A549 (cell line): ENCODE measurements around the gene CFAP43. TPM values are rescaled to one million over a fixed set of nuclear protein-coding genes. Genes with fewer than 3 reads are reported as not detected.

Source experiments
- ATAC-seq, 2 experiments: fragments of 200-7000 bp in 1 of 2; fragments of >200 bp in 1 of 2; cut with Nextera tagmentation in 1 of 2; cut with Tn5 transposase in 1 of 2; 3 replicates each; pipeline versions ENCODE4 v1.8.0 to v1.9.1; 2018 to 2020; ENCODE audit warnings: mild to moderate bottlenecking in 1 of 2, moderate library complexity in 1 of 2
- CTCF ChIA-PET: fragments of 300-600 bp; sonication (Branson Sonifier 250); formaldehyde crosslinking; extraction: SDS; loops from one replicate; lab custom pipeline; 2021; ENCODE audit warnings: antibody characterized with exemption, inconsistent platforms; lab: Yijun Ruan, JAX
- POLR2A ChIA-PET: fragments of 350-600 bp; formaldehyde crosslinking; extraction: SDS; loops from one replicate; lab custom pipeline; 2021; ENCODE audit warnings: antibody characterized with exemption, inconsistent platforms; lab: Yijun Ruan, JAX
- DNase-seq, 2 experiments: peaks; one replicate each; pipeline versions ENCODE4 v3.0.0 to v3.0.0-alpha.2; 2011 to 2016; ENCODE audit warnings: low read depth in 1 of 2, low spot score in 1 of 2
- FAIRE-seq: peaks from 2 replicates; lab custom pipeline; 2011; peaks lifted over from hg19 to GRCh38; lab: Jason Lieb, UNC
- H3K27ac ChIP-seq, 2 experiments: fragments of >200 bp; sonication (Bioruptor Twin); formaldehyde crosslinking; 3 replicates each; pipeline ENCODE4 v1.5.1; 2016 to 2017
- H3K4me1 ChIP-seq: fragments of >200 bp; sonication (Bioruptor Twin); formaldehyde crosslinking; 3 replicates; pipeline ENCODE4 v1.6.1; 2016
- H3K4me2 ChIP-seq: fragments of >200 bp; sonication (Bioruptor Twin); formaldehyde crosslinking; 3 replicates; pipeline ENCODE4 v1.6.1; 2016
- H3K4me3 ChIP-seq: fragments of >200 bp; sonication (Bioruptor Twin); formaldehyde crosslinking; 3 replicates; pipeline ENCODE4 v1.5.1; 2016
- H3K9me3 ChIP-seq: fragments of >200 bp; sonication (Bioruptor Twin); formaldehyde crosslinking; 3 replicates; pipeline ENCODE4 v1.6.1; 2016
- CBX8 ChIP-seq: fragments of 200-600 bp; sonication (generic); IDR thresholded peaks from 2 replicates; pipeline ENCODE4 v1.6.1; 2016
- CEBPB ChIP-seq, 2 experiments: fragments of >200 bp in 1 of 2; sonication (Bioruptor Twin) in 1 of 2; formaldehyde crosslinking in 1 of 2; IDR thresholded peaks; 2 replicates each; pipeline ENCODE4 v1.6.1; 2012 to 2016
- CHD4 ChIP-seq: fragments of 200-600 bp; sonication (generic); IDR thresholded peaks from 2 replicates; pipeline ENCODE4 v1.6.1; 2016; ENCODE audit warnings: antibody characterized with exemption, mild to moderate bottlenecking, borderline replicate concordance
- EHMT2 ChIP-seq: fragments of 200-600 bp; sonication (generic); IDR thresholded peaks from 2 replicates; pipeline ENCODE4 v1.6.1; 2016; ENCODE audit warnings: antibody characterized with exemption, low read depth, mild to moderate bottlenecking, moderate library complexity
- ESRRA ChIP-seq: fragments of 150-350 bp; IDR thresholded peaks from 2 replicates; pipeline ENCODE4 v1.6.1; 2014; ENCODE audit warnings: mild to moderate bottlenecking, low read length, borderline replicate concordance
- FOSB ChIP-seq: fragments of 250-450 bp; sonication (Bioruptor Pico); IDR thresholded peaks from 2 replicates; pipeline ENCODE4 v1.5.0; 2020; ENCODE audit warnings: mild to moderate bottlenecking, moderate library complexity
- GATA3 ChIP-seq: IDR thresholded peaks from 2 replicates; pipeline ENCODE4 v1.6.1; 2012; ENCODE audit warnings: borderline replicate concordance
- HEYL ChIP-seq: fragments of 250-450 bp; sonication (Bioruptor Pico); IDR thresholded peaks from 2 replicates; pipeline ENCODE4 v1.8.0; 2021; ENCODE audit warnings: mild to moderate bottlenecking, moderate library complexity
- HOXB13 ChIP-seq: fragments of 250-450 bp; sonication (Bioruptor Pico); IDR thresholded peaks from 2 replicates; pipeline ENCODE4 v1.5.0; 2020; ENCODE audit warnings: low read depth, mild to moderate bottlenecking, moderate library complexity
- HOXB5 ChIP-seq: fragments of 250-450 bp; sonication (Bioruptor Pico); IDR thresholded peaks from 2 replicates; pipeline ENCODE4 v1.5.0; 2020; ENCODE audit warnings: mild to moderate bottlenecking, moderate library complexity
- JUN ChIP-seq, 2 experiments: fragments of >200 bp; sonication (Bioruptor Twin); formaldehyde crosslinking; IDR thresholded peaks; 2 replicates in 1 of 2; 3 replicates in 1 of 2; pipeline ENCODE4 v1.6.1; 2016 to 2017
- JUNB ChIP-seq: fragments of >200 bp; sonication (Bioruptor Twin); formaldehyde crosslinking; IDR thresholded peaks from 2 replicates; pipeline ENCODE4 v1.6.1; 2016
- KDM5A ChIP-seq: fragments of 200-600 bp; sonication (generic); IDR thresholded peaks from 2 replicates; pipeline ENCODE4 v1.6.1; 2016; ENCODE audit warnings: antibody characterized with exemption, mild to moderate bottlenecking
- NFE2L2 ChIP-seq: fragments of 150-350 bp; conservative IDR thresholded peaks from 2 replicates; pipeline ENCODE4 v1.6.1; 2014; ENCODE audit warnings: low read length
- NPAS2 ChIP-seq: fragments of 250-450 bp; sonication (Bioruptor Pico); IDR thresholded peaks from 2 replicates; pipeline ENCODE4 v1.8.0; 2022; ENCODE audit warnings: mild to moderate bottlenecking, moderate library complexity, borderline replicate concordance
- POLR2A ChIP-seq: IDR thresholded peaks from 2 replicates; pipeline ENCODE4 v1.6.1; 2012; ENCODE audit warnings: mild to moderate bottlenecking, low read length
- POLR2AphosphoS2 ChIP-seq: conservative IDR thresholded peaks from 2 replicates; pipeline ENCODE4 v1.6.1; 2012; ENCODE audit warnings: low read length, improper control_type of control experiment, inconsistent platforms
- RNF2 ChIP-seq: fragments of 200-600 bp; sonication (generic); IDR thresholded peaks from 2 replicates; pipeline ENCODE4 v1.6.1; 2016; ENCODE audit warnings: low read depth, mild to moderate bottlenecking, antibody characterized with exemption, moderate library complexity, borderline replicate concordance
- TFCP2L1 ChIP-seq: fragments of 250-450 bp; sonication (Bioruptor Pico); IDR thresholded peaks from 2 replicates; pipeline ENCODE4 v1.5.0; 2021; ENCODE audit warnings: mild to moderate bottlenecking
- ZNF302 ChIP-seq: fragments of 250-450 bp; sonication (Bioruptor Pico); IDR thresholded peaks from 2 replicates; pipeline ENCODE4 v1.9.0; 2021; ENCODE audit warnings: inconsistent platforms, mild to moderate bottlenecking, moderate library complexity
- ZSCAN20 ChIP-seq: fragments of 250-450 bp; sonication (Bioruptor Pico); IDR thresholded peaks from 2 replicates; pipeline ENCODE4 v1.8.0; 2022; ENCODE audit warnings: mild to moderate bottlenecking, moderate library complexity
- WGBS: methylation state at CpG from one replicate; pipeline ENCODE4 v1.1.6; 2017; ENCODE audit errors: missing lambda C conversion rate; 5-methylcytosine and 5-hydroxymethylcytosine counted together
- polyA plus RNA-seq, 4 experiments: library from polyadenylated mRNA; depleted of rRNA in 3 of 4; stranded (reverse); fragments of >200 nt; fragmentation: RNase III in 1 of 4; extraction: RNeasy Plus Mini Kit Qiagen cat#74134 plus additional on column Dnase treatment in 1 of 4; gene quantifications; 2 replicates in 3 of 4; 3 replicates in 1 of 4; pipeline ENCODE4 v1.2.3, GENCODE V29; 2011 to 2017
- TF ChIP-seq, protein P1 (sequence below): IDR thresholded peaks from 2 replicates; pipeline ENCODE4 v1.6.1; 2012
- TF ChIP-seq, protein P2 (sequence below): IDR thresholded peaks from 2 replicates; pipeline ENCODE4 v1.6.1; 2012; ENCODE audit warnings: low read depth, borderline replicate concordance
- TF ChIP-seq, protein P3 (sequence below): fragments of 200-600 bp; sonication (generic); IDR thresholded peaks from 2 replicates; pipeline ENCODE4 v1.6.1; 2016; ENCODE audit warnings: antibody characterized with exemption, mild to moderate bottlenecking, moderate library complexity

Gene CFAP43
- polyA plus RNA-seq, 2 of the 4 experiments (the other 2 are of a cell fraction) = 0.31 to 0.75 TPM

DNA sequence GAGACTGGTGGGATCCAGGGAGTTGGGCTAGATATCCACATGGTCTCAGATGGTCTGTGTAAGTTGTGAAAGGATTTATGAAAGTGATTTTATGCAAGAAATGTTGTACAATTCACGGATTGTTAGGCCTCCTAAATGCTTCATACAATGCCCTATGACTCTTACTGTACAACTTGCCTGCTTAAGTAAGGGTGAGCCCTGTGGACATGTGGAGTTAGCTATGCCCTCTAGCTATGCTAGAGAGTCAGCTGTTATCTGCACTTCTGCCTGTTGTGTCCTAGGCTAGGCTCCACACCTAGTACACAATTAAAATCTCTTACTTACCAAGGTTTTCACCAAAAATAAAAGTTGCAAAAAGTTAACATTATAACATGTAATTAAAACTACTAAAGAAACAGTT is 1.7 kb upstream of the CFAP43 start:
- ATAC-seq = no peak
- H3K9me3 ChIP-seq = no peaks in the 10 kb centered on the region
- DNase-seq = peak in 1 of 2 experiments; percentile 23
- H3K4me2 ChIP-seq = peak overlapping the region; percentile 69
- no peak overlapping the region for H3K27ac ChIP-seq
- POLR2A ChIA-PET = no interaction called here
- 20% methylated on average over 1 of the region's 1 CpG for WGBS
- H3K4me3 ChIP-seq = no peak overlapping the region
- FAIRE-seq = peak; percentile 74
- no peak for TF ChIP-seq CHD4
- TF ChIP-seq, protein P1, sequence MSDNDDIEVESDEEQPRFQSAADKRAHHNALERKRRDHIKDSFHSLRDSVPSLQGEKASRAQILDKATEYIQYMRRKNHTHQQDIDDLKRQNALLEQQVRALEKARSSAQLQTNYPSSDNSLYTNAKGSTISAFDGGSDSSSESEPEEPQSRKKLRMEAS = no peak
- no peak for TF ChIP-seq TFCP2L1
- TF ChIP-seq POLR2AphosphoS2 = no peak
- no peak for TF ChIP-seq ESRRA
- TF ChIP-seq KDM5A = no peak
- no peak for TF ChIP-seq JUNB
- no peak for TF ChIP-seq GATA3
- CTCF ChIA-PET = no interaction called here
- peaks cover 15% of the 10 kb centered on the region for H3K4me1 ChIP-seq

DNA sequence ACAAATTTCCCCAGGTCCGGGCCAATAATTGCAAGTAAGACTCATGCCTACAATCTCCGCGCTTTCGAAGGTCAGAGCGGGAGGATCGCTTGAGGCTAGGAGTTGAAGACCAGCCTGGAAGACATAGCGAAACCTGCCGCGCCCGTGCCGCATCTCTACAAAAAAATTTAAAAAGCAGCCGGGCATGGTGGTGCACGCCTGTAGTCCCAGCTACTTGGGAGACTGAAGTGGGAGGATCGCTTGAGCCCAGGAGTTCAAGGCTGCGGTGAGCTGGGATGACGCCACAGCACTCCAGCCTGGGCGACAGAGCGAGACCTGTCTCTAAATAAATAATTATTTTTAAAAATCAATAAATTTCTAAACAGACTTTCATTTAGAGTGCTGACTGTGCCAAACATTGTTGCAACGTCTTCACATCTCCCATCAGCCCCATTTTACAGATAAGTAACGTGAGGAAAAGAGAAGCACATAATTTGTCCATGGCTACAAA is 494 bp upstream of the CFAP43 start:
- POLR2A ChIA-PET = interaction anchor here (1.4 kb wide), 1 partner anchor 22 kb away, joined by 6 read pairs; the partner anchor contains the start of gene GSTO1

DNA sequence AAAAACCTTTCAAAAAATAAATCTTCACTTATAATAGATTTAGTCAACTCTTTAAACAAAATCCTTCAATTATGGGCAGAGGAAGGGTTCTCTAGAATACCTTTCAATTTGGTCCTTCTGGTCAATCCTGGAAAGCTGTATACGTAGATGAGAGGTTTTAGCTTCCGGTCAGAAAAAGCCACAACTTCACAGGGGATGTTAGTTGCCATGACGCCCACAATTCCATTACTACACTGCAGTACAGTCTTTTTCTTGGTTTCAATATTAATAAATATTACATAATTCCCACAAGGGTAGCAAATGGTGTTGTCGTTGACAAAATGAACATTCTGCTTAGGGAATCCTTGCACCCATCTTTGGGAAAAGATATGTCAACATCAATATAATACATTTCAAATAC is 1.7 kb downstream of the CFAP43 start:
- no peak for TF ChIP-seq CEBPB (IDR thresholded peaks at IDR 0.05)
- TF ChIP-seq, protein P2, sequence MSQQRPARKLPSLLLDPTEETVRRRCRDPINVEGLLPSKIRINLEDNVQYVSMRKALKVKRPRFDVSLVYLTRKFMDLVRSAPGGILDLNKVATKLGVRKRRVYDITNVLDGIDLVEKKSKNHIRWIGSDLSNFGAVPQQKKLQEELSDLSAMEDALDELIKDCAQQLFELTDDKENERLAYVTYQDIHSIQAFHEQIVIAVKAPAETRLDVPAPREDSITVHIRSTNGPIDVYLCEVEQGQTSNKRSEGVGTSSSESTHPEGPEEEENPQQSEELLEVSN = no peak
- TF ChIP-seq JUN (IDR thresholded peaks at IDR 0.05) = no peak
- TF ChIP-seq HOXB13 = no peak
- TF ChIP-seq POLR2A = no peak
- TF ChIP-seq JUNB = no peak
- TF ChIP-seq HOXB5 (CRISPR knock-in tag) = no peak
- TF ChIP-seq NFE2L2 = no peak
- TF ChIP-seq NPAS2 (CRISPR knock-in tag) = no peak
- TF ChIP-seq HEYL (CRISPR knock-in tag) = no peak
- no peak for TF ChIP-seq ZSCAN20
- TF ChIP-seq, protein P3, sequence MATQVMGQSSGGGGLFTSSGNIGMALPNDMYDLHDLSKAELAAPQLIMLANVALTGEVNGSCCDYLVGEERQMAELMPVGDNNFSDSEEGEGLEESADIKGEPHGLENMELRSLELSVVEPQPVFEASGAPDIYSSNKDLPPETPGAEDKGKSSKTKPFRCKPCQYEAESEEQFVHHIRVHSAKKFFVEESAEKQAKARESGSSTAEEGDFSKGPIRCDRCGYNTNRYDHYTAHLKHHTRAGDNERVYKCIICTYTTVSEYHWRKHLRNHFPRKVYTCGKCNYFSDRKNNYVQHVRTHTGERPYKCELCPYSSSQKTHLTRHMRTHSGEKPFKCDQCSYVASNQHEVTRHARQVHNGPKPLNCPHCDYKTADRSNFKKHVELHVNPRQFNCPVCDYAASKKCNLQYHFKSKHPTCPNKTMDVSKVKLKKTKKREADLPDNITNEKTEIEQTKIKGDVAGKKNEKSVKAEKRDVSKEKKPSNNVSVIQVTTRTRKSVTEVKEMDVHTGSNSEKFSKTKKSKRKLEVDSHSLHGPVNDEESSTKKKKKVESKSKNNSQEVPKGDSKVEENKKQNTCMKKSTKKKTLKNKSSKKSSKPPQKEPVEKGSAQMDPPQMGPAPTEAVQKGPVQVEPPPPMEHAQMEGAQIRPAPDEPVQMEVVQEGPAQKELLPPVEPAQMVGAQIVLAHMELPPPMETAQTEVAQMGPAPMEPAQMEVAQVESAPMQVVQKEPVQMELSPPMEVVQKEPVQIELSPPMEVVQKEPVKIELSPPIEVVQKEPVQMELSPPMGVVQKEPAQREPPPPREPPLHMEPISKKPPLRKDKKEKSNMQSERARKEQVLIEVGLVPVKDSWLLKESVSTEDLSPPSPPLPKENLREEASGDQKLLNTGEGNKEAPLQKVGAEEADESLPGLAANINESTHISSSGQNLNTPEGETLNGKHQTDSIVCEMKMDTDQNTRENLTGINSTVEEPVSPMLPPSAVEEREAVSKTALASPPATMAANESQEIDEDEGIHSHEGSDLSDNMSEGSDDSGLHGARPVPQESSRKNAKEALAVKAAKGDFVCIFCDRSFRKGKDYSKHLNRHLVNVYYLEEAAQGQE = no peak
- TF ChIP-seq ESRRA = no peak
- TF ChIP-seq ZNF302 (CRISPR knock-in tag) = no peak
- no peak for TF ChIP-seq EHMT2
- TF ChIP-seq RNF2 = no peak
- Histone ChIP-seq H3K9me3 (no peaks in the 10 kb centered on the region), H3K4me2 (no peak overlapping the region), H3K27ac (no peak overlapping the region), H3K4me3 (no peak overlapping the region), H3K4me1 (peaks cover 15% of the 10 kb centered on the region)
- ChIA-PET CTCF (interaction anchor here (0.9 to 1.6 kb wide), 3 partner anchors 14 to 120 kb away, joined by 3 read pairs; no protein-coding TSS in a partner anchor), POLR2A (no interaction called here)
- DNase-seq = no peak
- FAIRE-seq = no peak
- no peak for ATAC-seq
- WGBS = 77% methylated on average over 4 of the region's 4 CpGs

More for the DNA sequence above, 494 bp upstream of the CFAP43 start:
- peak overlapping the region; percentile 81 for H3K4me3 ChIP-seq
- peak overlapping the region; percentile 69 for H3K4me2 ChIP-seq
- CTCF ChIA-PET = interaction anchor here (1.4 to 1.7 kb wide), 2 partner anchors 16 to 111 kb away, joined by 4 read pairs; partner anchors contain the start of gene SFR1
- H3K9me3 ChIP-seq = no peaks in the 10 kb centered on the region
- H3K4me1 ChIP-seq = peaks cover 15% of the 10 kb centered on the region
- ATAC-seq (peak; percentile 54 to 60), FAIRE-seq (no peak), DNase-seq (no peak)
- TF ChIP-seq HOXB13 (0 out of 2 replicates have a peak, but pooled peaks have one; percentile 19), JUN (IDR thresholded peaks at IDR 0.05) (0 out of 5 replicates have a peak, but pooled peaks of 1 of the 2 experiments have one; percentile 8), CBX8 (no peak), FOSB (no peak), POLR2AphosphoS2 (no peak), RNF2 (peak; percentile 46; the same call in 1 of the 2 replicates), POLR2A (no peak), HOXB5 (CRISPR knock-in tag) (no peak), KDM5A (peak; percentile 38; the same call in 1 of the 2 replicates)
- H3K27ac ChIP-seq = peak overlapping the region; percentile 50 to 85; a peak in 4 of 6 replicates
- WGBS = 4% methylated on average over 20 of the region's 20 CpGs
